Activated CD8-positive, alpha-beta T cell treated with anti-CD3 and anti-CD28 coated beads for 36 hours (primary cell): ENCODE results near the gene EFCAB8. TPM values are rescaled to one million over a fixed set of nuclear protein-coding genes. Genes with fewer than 3 reads are reported as not detected.

Source experiments
- ATAC-seq: fragments of 200-7000 bp; cut with Tn5 transposase; one replicate; pipeline ENCODE4 v1.10.0; 2021; ENCODE audit warnings: mild to moderate bottlenecking, moderate library complexity
- CTCF ChIA-PET: fragments of 350-600 bp; sonication (Branson Sonifier 250); formaldehyde crosslinking; loops from one replicate; lab custom pipeline; 2021; ENCODE audit warnings: antibody characterized with exemption; lab: Charles Lee
- POLR2A ChIA-PET: fragments of 350-600 bp; sonication (Branson Sonifier 250); formaldehyde crosslinking; loops from one replicate; lab custom pipeline; 2021; ENCODE audit warnings: antibody characterized with exemption; lab: Charles Lee
- DNase-seq: peaks from one replicate; pipeline ENCODE4 v3.0.0-alpha.2; 2020
- H3K27ac Mint-ChIP-seq: one replicate; pipeline ENCODE4 v1.8.0; 2021; ENCODE audit warnings: mild to moderate bottlenecking, mixed read lengths
- H3K27me3 Mint-ChIP-seq: one replicate; pipeline ENCODE4 v1.8.0; 2021; ENCODE audit warnings: mixed read lengths
- H3K36me3 Mint-ChIP-seq: one replicate; pipeline ENCODE4 v1.8.0; 2021; ENCODE audit warnings: low read depth, mixed read lengths
- H3K4me1 Mint-ChIP-seq: one replicate; pipeline ENCODE4 v1.8.0; 2021; ENCODE audit warnings: low read depth, mixed read lengths
- H3K4me3 Mint-ChIP-seq: one replicate; pipeline ENCODE4 v1.8.0; 2021; ENCODE audit warnings: mild to moderate bottlenecking, moderate library complexity, mixed read lengths
- H3K9me3 Mint-ChIP-seq: one replicate; pipeline ENCODE4 v1.8.0; 2021; ENCODE audit warnings: mixed read lengths
- intact Hi-C: fragments of 100-400 bp; cut with micrococcal nuclease; formaldehyde crosslinking; loops from one replicate; pipeline ENCODE4 v1.10.0; 2022
- total RNA-seq, 2 experiments: library from RNA; stranded (reverse); gene quantifications; one replicate each; pipeline ENCODE4 v1.2.3, GENCODE V29; 2021
- TF ChIP-seq, protein P1 (sequence below): fragments of 200-600 bp; IDR thresholded peaks from one replicate; pipeline ENCODE4 v1.8.0; 2022; ENCODE audit warnings: antibody characterized with exemption, mild to moderate bottlenecking

EFCAB8 gene
- total RNA-seq, 2 experiments from 2014 or later: 0.89 to 0.92 TPM

DNA sequence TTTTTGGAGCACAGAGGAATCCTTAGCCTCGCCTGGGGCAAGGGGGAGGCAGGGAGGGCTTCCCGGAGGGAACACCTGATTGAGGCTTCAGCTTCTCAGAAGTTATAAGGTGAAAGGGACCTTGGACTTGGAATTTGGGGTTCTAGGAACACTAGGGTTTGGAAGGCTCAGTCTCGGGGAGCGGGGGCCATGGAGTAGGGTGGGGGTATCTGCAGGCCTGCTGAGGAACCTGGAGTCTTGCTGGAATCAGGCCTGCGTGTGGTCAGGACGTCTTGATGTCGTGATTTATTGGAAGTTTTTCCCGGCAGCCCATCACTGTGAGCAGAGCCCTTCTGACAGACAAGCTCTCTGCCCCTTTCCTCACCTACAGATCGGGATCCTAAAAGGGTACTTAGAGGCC, 50.7 kb downstream of the EFCAB8 start:
- Mint-ChIP-seq H3K4me1 (peaks cover 10% of the 10 kb centered on the region), H3K27me3 (no peaks in the 10 kb centered on the region), H3K27ac (no peak overlapping the region), H3K36me3 (no peaks in the 10 kb centered on the region), H3K4me3 (no peak overlapping the region), H3K9me3 (peaks cover 3% of the 10 kb centered on the region)
- CTCF ChIA-PET: interaction anchor here (0.8 to 1.4 kb wide), 3 partner anchors 36 to 187 kb away, joined by 3 to 4 read pairs (median 3); partner anchors contain the start of gene SUN5
- intact Hi-C loops: loop anchor here (10.0 kb wide), 1 partner anchor 385 kb away; no protein-coding TSS in a partner anchor
- POLR2A ChIA-PET: no interaction called here
- DNase-seq (no peak), ATAC-seq (no peak)
- TF ChIP-seq, protein P1, sequence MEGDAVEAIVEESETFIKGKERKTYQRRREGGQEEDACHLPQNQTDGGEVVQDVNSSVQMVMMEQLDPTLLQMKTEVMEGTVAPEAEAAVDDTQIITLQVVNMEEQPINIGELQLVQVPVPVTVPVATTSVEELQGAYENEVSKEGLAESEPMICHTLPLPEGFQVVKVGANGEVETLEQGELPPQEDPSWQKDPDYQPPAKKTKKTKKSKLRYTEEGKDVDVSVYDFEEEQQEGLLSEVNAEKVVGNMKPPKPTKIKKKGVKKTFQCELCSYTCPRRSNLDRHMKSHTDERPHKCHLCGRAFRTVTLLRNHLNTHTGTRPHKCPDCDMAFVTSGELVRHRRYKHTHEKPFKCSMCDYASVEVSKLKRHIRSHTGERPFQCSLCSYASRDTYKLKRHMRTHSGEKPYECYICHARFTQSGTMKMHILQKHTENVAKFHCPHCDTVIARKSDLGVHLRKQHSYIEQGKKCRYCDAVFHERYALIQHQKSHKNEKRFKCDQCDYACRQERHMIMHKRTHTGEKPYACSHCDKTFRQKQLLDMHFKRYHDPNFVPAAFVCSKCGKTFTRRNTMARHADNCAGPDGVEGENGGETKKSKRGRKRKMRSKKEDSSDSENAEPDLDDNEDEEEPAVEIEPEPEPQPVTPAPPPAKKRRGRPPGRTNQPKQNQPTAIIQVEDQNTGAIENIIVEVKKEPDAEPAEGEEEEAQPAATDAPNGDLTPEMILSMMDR: no peak

DNA sequence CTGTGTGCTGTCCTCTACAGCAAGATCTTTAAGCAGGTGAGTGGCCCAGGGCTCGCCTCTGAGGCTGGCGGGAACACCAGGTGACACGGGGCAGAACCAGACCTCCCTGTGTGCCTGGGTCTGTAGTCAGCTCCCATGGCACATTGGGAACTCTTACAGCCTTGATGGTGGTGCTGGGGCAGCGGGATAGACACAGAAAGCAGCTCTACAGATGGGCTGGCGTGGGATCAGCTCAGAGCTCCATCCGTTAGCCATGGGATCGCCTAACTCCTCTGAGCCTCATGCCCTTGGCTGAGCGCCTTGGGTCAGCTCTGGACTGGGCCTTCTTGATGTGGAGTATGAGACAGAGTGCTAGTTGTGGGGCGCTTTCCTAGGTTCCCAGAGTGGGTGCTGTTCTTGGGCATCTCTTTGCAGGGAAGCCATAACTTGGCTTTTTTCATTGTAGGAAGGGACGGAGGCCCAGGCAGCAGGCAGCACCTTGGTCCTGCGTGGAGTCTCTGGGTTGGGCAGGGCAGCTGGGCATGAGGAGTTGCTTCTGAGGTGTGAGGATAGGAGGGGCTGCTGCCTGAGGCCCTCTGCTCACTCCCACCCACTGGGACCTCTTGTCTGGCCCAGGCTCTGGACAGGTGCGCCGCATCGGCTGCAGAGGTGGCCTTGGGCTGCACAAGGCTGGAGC, 51.3 kb downstream of the EFCAB8 start:
- intact Hi-C loops: loop anchor here (10.0 kb wide), 1 partner anchor 385 kb away; no protein-coding TSS in a partner anchor
- Mint-ChIP-seq H3K9me3 (peaks cover 8% of the 10 kb centered on the region), H3K4me1 (peaks cover 10% of the 10 kb centered on the region), H3K27ac (no peak overlapping the region), H3K27me3 (no peaks in the 10 kb centered on the region), H3K4me3 (no peak overlapping the region), H3K36me3 (peaks cover 2% of the 10 kb centered on the region)
- ATAC-seq (no peak), DNase-seq (no peak)
- ChIA-PET CTCF (interaction anchor here (0.8 to 1.4 kb wide), 3 partner anchors 35 to 186 kb away, joined by 3 to 4 read pairs (median 3); partner anchors contain the start of gene SUN5), POLR2A (no interaction called here)
- TF ChIP-seq, protein P1: no peak

DNA sequence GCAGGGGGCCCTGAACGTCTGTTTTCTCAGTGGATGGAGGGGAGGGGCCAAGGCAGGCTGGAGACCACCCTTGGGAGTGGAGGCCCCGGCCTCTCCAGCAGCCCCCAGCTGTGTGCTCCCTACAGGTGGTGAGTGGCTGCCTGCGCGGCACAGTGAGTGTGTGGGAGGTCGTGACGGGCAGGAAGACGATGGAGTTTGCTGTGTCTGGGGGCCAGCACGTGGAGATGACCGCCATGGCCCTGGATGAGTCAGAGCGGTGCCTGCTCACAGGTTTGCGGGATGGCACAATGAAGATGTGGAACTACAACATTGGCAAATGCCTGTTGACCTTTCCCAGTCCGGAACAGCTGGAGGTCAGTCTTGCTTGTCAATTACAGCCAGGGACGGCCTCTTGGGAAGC, 52.6 kb downstream of the EFCAB8 start:
- no peaks in the 10 kb centered on the region for H3K27me3 Mint-ChIP-seq
- intact Hi-C loops: no loop called here
- POLR2A ChIA-PET: no interaction called here
- DNase-seq (no peak), ATAC-seq (no peak)
- H3K4me1 Mint-ChIP-seq: peaks cover 4% of the 10 kb centered on the region
- H3K36me3 Mint-ChIP-seq: peaks cover 7% of the 10 kb centered on the region
- TF ChIP-seq, protein P1: no peak
- no peak overlapping the region for H3K27ac Mint-ChIP-seq
- H3K9me3 Mint-ChIP-seq: peaks cover 16% of the 10 kb centered on the region
- H3K4me3 Mint-ChIP-seq: no peak overlapping the region
- CTCF ChIA-PET: interaction anchor here (1.0 to 1.1 kb wide), 2 partner anchors 93 to 185 kb away, joined by 3 read pairs; partner anchors contain the start of gene SUN5

DNA sequence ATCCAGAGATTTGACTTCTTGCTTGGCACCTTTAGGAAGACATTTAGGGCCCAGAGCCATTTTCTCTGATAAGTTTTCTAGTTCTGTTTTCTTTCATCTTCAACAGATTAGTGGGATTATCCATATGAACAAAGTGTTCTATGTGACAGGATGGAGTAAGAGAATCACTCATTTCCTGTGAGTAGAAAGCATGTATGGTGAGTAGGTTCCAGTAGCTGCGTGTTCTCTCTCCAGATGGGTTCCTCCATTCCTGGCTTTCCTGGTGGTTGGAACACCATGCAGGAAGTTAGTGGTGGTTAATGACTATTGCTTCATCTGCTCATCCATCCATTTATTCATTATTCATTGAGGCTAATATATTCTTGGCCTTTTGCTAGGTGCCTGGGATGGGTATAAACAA, 54.0 kb downstream of the EFCAB8 start:
- Mint-ChIP-seq H3K36me3 (peaks cover 7% of the 10 kb centered on the region), H3K27me3 (no peaks in the 10 kb centered on the region), H3K27ac (no peak overlapping the region), H3K9me3 (peaks cover 17% of the 10 kb centered on the region), H3K4me3 (no peak overlapping the region), H3K4me1 (no peaks in the 10 kb centered on the region)
- POLR2A ChIA-PET: no interaction called here
- ATAC-seq (no peak), DNase-seq (no peak)
- intact Hi-C loops: no loop called here
- TF ChIP-seq, protein P1: no peak
- CTCF ChIA-PET: interaction anchor here (1.0 kb wide), 2 partner anchors 10 to 16 kb away, joined by 3 read pairs; no protein-coding TSS in a partner anchor

DNA sequence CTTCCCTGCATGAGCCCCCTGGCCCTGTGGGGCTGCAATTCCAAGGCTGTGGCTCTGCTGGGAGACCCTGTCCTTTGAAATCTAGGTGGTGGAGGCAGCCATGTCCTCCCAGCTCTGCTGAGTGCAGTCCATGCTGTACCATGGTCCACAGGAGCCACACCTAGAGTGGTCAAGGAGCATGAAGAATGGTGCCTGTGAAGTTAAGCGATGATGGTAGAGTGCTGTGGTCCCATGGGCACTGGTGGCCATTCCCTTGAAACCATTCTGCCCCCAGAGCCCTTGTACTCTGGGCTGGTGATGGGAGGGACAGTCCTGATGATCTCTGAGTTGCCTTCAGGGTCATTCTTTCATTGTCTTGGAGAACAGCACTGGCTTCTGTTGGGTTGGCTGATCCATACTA, 55.3 kb downstream of the EFCAB8 start:
- POLR2A ChIA-PET: no interaction called here
- H3K36me3 Mint-ChIP-seq: peaks cover 7% of the 10 kb centered on the region
- TF ChIP-seq, protein P1: no peak
- no peak for DNase-seq
- no peaks in the 10 kb centered on the region for H3K4me1 Mint-ChIP-seq
- intact Hi-C loops: no loop called here
- no peaks in the 10 kb centered on the region for H3K27me3 Mint-ChIP-seq
- peaks cover 17% of the 10 kb centered on the region for H3K9me3 Mint-ChIP-seq
- CTCF ChIA-PET: no interaction called here
- ATAC-seq: no peak
- no peak overlapping the region for H3K4me3 Mint-ChIP-seq
- H3K27ac Mint-ChIP-seq: no peak overlapping the region
